Fibroblast of upper back skin (primary cell): ENCODE results near the gene ZSCAN21.

Experiments used
- DNase-seq: peaks from one replicate; pipeline ENCODE4 v3.0.0-alpha.2; 2013

Gene ZSCAN21

DNA sequence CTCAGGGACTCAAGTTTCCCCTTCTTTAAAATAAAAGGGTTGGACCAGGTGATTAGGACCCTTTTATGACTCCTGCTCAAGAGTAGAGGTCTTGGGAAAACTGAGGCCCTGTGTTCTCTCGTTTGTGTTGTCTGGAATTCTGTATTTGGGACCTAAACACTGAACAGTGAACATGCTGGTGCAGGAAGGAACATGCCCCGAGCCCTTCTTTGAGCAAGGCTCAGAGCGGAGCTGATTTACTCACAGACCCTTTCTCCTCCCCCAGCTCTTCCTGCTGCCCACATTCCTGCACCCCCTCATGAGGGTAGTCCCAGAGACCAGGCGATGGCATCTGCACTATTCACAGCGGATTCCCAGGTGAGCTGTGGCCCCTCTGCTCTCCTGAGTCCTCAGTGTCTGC is 20.0 kb upstream of the ZSCAN21 start:
- no peak for DNase-seq

DNA sequence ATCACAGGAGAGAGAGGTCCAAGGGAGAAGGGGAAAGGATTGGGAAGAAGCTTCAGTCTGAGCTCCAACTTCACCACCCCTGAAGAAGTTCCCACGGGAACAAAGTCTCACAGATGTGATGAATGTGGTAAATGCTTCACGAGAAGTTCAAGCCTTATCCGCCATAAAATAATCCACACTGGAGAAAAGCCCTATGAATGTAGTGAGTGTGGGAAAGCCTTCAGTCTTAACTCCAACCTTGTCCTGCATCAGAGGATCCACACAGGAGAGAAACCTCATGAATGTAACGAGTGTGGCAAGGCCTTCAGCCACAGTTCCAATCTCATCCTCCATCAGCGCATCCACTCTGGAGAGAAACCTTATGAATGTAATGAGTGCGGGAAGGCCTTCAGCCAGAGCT is 16.0 kb upstream of the ZSCAN21 start:
- no peak for DNase-seq

DNA sequence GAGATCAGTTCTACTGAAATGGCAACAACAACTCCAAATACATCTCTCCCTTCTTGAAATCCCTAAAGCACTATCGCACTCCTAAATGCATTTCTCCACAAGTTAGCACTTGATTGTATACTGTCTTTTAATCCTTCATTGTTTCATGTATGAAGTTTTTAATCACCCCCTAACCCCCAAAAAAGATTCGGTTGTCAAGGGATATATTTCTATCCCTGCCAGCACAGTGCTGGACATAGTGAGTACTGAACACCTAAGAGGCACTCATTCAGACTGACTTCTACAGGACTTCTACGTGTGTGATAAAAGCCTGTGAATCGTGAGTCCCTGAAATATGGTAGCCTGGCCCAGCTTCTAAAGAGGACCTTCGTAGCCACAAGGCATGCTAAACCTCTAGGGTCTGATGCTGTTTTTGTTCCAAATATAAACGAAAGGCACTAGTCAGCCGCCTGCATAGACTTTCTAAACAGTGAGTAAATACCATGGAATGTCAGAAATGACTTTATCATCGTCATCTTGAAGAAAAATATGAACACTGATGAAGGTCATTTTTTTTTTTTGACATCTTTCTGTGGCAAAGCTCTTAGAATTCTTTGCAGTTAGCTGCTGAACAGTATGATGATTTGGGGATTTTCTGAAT is 14.6 kb upstream of the ZSCAN21 start:
- DNase-seq = no peak

DNA sequence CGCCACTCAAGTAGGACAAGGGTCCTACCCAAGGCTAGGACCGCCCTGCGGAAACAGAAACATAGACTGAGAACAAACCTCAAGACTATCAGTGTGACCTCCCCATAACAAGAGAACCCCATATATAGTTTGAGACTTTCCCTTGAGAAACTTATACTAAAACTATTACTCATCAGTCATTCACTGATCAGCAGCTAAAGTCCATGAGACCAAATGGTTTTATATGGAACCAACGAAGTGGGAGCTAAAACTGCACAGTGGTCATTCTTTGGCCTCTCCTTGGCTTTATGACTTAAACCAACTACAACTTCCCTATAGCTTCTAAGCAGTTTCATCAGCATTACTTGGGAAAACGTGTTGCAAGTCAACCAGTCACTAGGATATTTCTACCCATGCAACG is 13.7 kb upstream of the ZSCAN21 start:
- DNase-seq = no peak

DNA sequence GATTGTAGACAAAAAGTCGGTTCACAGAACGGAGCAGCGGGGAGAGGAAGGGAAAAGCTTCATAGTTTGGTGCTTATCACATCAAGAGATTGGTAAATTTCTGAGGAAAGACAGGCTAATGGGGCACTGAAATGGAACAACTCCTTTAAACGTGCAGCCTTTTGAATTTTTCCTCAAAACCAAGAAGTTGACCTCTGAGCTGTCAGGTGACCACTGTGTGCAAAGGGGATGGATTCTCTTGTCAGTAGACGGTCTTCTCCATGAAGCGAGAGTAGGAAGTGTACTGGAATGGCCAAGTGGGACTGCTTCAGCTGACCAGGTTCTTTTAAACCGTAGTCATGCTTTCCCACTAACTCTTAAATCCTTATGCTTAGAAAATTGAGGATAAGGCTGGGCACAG is 11.2 kb upstream of the ZSCAN21 start:
- DNase-seq = no peak

DNA sequence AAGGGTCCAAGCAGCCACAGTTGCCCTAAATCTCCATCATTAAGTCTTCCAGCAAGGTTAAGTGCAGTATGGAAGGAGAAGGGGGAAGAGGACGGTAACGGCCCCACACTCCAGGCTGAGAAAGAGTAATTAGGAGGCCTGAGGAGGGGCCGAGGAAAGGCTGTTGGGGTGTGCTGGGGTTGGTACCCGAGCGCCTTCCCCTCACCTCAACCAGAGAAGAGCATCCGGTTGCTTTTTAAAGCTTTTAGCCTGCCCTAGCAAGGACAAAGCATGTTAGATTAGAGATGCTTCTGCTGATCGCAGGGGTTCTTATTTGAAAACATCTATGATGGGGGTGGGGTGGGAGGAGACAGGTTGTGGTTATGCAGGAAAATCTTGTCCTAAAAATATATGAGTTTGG is 9.0 kb upstream of the ZSCAN21 start:
- DNase-seq = no peak

DNA sequence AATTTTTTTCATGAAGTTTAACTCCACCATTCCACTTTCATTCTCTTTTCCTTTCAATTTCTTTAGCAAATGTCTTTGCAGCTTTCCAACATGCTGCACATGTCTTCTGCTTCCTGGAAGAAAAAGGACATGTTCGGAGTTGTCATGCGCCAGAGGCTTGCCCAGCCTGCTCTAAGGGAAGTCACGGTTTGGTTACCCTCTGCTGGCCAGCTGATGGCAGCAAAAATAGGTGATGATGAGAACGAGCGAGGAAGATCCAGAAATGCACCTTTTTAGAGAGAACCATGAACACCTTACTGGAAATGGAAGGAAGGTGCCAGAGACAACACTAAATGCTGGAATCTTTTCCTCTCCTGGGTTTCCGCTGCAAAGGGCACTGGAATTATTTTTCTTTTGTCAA is 4.9 kb upstream of the ZSCAN21 start:
- DNase-seq = no peak

DNA sequence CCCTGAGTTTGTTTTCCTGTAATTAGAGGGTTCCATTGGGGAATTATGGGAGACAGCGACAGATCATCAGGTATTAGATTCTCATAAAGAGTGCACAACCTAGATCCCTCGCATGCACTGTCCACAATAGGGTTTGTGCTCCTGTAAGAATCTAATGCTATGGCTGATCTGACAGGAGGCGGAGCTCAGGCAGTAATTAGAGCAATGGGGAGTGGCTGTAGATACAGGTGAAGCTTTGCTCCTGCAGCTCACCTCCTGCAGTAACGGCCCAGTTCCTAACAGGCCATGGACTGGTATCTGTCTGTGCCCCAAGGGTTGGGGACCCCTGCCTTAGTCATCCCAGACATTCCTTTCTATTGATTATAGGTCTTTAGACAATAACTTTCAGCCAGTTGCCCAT is 894 bp upstream of the ZSCAN21 start:
- no peak for DNase-seq

DNA sequence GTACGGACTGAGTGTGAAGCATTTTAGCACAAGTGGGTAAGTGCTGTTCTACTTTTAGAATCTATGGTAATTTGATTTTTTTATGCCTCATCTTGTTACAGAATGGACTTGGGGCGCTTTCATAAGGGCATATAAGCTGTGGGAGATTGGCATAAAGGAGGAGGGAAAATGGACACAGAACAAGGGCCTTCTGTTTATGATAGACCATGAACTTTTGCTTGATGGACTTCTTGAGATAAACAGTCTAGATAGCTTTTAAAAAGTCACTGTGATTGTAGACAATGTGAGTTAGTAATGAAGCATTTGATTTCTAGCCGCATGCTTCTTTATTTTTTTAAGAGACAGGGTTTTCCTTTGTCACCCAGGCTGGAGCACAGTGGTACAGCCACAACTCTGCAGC is 2.0 kb downstream of the ZSCAN21 start:
- DNase-seq = no peak

DNA sequence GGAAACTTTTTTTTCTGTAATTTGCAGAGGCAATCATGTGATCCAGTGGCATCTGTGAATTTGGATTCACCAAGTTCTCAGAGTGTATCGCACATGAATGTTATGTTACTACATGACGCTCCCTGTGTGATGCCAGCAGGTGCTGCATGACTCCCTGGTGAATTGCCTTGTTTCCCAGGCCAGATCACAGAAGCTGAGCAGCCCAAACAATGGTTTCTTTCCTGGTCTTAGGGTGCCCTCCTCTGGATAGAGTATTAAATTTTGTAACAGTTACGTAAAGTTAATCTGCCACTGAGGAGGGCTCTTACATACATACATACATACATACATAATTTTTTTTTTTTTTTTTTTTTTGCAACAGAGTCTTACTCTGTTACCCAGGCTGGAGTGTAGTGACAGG is 3.6 kb downstream of the ZSCAN21 start:
- DNase-seq = peak; percentile 36

DNA sequence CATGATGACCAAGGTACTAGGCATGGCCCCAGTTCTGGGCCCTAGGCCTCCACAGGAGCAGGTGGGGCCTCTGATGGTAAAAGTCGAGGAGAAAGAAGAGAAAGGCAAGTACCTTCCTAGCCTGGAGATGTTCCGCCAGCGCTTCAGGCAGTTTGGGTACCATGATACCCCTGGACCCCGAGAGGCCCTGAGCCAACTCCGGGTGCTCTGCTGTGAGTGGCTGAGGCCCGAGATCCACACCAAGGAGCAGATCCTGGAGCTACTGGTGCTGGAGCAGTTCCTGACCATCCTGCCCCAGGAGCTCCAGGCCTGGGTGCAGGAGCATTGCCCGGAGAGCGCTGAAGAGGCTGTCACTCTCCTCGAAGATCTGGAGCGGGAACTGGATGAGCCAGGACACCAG is 7.4 kb downstream of the ZSCAN21 start:
- no peak for DNase-seq

DNA sequence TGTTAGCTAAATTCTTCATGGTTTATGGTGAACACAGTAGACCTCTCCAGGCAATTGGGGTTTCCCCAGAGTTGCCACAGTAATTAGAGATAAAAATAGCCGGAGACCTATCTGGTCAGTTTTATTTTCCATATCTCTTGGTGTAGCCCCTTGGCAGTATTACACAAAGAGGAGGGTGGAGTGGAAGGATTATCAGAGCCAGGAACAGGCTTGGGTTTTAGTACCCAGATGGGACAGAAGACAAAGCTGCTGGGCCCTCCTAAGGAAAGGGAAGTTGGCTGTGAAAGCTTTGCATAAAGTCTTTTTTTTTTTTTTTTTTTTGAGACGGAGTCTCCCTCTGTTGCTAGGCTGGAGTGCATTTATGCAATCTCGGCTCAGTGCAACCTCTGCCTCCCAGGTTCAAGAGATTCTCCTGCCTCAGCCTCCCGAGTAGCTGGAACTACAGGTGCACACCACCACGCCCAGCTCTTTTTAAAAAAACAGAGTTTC is 9.7 kb downstream of the ZSCAN21 start:
- DNase-seq = no peak

DNA sequence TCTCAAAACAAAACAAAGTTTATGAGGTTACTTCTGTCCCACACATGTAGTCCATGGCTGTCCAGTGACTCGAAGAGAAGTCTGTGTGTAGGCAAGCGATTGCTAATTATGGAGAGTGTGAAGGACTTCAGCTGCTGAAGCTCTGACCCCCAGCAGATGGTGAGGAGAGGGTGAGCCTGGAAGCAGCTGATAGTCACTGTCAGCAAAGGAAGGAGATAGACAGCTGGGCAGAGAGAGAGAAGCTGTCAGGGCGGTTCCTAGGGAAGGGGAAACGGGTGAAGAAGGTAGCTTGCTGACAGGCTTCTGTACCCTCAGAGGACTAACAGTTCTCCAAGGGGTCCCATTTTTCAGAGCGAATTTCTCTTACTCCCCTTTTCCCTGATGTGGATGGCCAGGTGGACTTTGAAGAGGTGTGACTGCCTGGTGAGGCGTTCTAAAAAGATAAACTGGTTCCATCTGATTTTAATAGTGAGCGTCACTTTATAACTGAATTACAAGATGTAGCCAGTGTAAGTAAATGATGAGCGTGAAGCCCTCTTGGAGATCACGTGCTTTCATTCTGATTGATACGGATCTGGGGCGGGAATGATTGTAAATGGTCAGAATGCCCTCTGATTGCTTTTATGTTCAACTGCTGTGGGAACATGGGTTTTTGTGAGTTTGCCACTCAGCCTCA is 12.1 kb downstream of the ZSCAN21 start:
- no peak for DNase-seq

DNA sequence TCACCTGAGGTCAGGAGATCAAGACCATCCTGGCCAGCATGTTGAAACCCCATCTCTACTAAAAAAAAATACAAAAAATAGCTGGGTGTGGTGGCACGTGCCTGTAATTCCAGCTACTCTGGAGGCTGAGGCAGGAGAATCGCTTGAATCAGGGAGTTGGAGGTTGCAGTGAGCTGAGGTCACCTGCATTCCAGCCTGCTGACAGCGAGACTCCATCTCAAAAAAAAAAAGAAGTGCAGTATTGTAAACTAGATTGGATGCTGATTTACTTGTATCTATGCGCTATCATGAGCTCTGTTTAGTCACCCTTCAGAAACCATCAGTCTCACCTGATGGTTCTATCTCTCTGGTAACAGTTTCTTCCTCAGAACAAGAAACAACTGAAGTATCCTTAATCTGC is 13.8 kb downstream of the ZSCAN21 start:
- no peak for DNase-seq

DNA sequence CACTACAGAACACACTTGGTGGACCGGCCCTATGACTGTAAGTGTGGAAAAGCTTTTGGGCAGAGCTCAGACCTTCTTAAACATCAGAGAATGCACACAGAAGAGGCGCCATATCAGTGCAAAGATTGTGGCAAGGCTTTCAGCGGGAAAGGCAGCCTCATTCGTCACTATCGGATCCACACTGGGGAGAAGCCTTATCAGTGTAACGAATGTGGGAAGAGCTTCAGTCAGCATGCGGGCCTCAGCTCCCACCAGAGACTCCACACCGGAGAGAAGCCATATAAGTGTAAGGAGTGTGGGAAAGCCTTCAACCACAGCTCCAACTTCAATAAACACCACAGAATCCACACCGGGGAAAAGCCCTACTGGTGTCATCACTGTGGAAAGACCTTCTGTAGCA is 14.6 kb downstream of the ZSCAN21 start:
- no peak for DNase-seq

DNA sequence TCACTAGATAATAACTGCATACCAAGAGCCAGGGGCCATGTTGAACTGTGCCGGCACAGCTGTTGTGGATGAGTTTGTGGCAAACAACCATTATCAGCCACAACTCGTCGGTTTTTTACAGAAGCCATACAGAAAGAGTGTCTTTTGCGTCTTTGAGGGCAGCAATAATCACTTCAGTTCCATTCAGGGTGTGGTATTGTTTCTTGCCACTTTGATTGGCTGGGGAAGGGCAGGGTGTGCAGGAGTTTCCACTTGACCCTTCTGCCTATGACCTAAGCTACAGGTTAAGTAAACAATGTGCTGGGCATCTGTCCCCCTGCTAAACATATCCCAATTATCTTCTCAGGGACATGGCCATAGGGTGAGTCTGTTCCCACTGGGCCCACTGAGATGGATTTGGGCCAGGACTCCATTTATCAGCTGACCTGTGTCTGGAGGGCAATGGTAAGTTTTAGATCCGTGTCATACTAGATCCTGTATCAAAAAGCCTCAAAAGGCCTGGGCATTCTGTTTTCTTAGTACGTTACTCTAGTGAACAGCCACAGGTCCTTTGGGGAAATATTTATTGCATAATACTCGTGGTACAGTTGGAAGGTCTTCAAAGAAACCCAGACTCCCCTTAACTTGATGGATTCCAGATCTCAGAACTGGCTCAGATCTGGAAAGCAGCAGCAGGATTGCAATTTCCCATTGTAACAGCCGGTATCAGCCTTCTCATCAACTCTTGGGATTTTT is 16.0 kb downstream of the ZSCAN21 start:
- peak; percentile 80 for DNase-seq

DNA sequence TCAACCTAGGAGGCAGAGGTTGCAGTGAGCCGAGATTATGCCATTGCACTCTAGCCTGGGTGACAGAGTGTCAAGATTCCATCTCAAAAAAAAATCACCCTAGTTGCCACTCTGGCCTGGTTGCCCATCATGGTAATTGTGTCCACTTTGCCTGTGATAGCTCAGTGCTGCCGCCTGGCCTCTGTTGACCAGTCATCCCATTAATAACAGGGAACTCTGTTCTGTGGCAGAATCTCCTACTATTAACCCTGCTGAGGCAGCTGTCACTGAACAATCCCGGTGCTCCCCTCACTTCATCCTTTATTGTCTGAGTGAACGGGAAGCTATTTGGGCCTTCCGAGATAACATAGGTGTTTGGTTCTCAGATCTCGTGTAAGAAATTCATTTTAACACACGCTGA is 17.4 kb downstream of the ZSCAN21 start:
- DNase-seq = no peak

DNA sequence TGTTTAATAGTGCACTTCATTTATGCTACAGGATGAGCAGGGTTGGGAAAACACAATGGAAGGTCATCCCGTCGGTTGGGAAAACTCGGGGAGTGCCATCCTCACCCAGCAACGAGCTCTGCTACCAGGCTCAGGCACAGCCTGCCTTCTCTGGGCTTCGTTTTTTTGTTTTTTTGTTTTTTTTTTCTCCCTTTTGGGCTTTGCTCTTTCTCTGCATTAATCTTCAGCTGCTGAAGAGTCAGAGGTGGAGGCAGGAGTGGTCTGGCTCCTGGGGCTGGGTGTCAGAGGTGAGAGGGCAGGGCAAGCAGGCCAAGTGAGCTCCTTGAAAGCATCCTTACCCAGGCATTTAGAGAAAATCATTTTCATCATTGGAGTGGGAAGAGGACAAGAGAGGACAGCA is 20.4 kb downstream of the ZSCAN21 start:
- DNase-seq = no peak

DNA sequence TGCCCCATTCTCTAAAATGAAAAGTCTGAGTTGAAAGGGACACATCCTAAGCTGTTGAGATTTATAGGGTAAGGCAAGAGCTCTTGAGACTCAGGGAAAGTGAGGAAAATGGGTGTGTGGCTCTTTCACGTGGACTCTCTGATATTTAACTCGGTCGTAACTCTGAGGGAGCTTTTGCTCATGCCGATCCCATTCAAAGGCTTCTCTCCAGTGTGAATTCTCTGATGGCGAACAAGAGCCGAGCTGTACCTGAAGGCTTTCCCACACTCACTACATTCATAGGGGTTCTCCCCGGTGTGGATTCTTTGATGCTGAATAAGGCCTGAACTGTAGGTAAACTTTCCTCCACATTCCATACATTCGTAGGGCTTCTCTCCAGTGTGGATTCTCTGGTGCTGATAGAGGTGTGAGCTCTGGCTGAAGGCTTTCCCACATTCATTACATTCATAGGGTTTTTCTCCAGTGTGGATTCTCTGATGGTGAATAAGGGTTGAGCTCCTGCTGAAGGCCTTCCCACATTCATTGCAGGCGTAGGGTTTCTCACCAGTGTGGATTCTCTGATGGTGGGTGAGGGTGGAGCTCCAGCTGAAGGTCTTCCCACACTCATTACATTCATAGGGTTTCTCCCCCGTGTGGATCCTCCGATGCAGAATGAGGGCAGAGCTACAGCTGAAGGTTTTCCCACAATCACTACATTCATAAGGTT is 21.6 kb downstream of the ZSCAN21 start:
- DNase-seq = no peak

DNA sequence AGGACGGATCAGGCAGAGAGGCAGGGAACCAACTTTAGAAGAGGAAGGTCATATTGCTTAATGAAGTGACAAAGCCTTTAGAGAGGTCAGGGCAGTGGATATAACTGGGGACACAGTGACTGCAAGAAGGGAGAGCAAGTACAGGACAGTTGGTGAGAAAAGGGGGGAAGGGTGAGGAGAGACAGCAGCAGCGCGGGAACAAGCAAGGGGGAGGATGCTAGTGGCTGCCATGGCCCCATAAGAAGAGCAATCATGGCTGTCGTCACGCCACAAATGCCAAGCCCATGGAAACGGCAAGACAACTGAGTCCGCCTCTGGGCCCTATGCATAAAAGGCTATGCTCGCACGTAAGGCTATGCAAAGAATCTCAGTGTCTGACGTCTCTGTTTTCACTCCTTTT is 22.9 kb downstream of the ZSCAN21 start:
- DNase-seq = no peak

DNA sequence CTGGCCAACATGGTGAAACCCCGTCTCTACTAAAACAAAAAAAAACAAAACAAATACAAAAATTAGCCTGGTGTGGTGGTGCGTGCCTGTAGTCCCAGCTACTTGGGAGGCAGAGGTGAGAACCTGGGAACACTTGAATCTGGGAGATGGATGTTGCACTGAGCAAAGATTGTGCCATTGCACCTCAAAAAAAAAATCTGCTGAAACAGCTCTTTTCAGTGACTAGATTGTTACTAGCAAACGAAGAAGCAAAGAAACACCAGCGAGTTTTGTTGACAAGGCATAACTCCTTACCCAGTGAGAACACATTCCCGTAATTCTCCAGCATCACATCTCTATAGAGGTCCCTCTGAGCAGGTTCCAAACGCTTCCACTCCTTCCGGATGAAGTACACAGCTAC is 25.3 kb downstream of the ZSCAN21 start:
- no peak for DNase-seq

DNA sequence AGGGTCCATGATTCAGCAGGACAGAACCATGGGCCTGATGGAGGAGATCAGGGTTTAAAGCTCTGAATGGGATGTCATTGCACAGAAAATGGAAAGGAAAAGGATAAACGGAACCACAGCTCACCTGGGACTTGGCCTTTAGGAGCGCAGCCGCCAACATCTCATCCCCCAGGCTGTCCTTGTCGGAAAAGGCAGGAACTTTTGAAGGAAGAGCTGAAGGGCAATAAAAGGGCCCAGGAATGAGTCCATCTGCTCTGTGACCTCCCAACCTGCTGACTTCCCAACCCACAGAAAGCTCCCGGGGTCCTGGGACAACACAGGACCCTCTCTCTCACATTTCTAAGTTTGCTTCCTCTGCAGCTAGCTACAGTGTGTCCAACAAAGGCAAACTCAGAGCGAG is 25.8 kb downstream of the ZSCAN21 start:
- no peak for DNase-seq

DNA sequence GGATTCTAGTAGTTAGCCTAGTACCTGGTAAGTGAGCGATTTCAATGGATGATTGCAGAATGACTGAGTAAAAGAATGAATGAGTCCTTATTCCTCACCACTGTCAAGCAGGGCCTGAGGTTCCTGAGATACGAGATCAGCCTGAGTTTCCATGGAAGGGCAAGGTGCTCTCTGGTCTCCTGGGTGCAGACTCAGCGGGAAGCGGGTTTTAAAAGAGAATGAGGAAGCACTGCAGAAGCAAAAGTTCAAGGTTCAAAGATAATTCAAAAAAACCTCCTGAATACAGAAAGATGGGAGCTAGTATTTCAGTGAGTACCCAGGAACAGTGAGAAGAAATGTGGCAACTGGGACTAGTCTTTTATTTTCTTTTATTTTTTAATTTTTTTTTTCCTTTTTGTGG is 27.6 kb downstream of the ZSCAN21 start:
- DNase-seq = no peak
